ENCODE measurements around the gene LCN1.
"Not testable (repeated sequence)": the region's sequence is repeated elsewhere in the genome, so short reads cannot be mapped to it uniquely, and the experiment has no call there.

Gene LCN1

DNA sequence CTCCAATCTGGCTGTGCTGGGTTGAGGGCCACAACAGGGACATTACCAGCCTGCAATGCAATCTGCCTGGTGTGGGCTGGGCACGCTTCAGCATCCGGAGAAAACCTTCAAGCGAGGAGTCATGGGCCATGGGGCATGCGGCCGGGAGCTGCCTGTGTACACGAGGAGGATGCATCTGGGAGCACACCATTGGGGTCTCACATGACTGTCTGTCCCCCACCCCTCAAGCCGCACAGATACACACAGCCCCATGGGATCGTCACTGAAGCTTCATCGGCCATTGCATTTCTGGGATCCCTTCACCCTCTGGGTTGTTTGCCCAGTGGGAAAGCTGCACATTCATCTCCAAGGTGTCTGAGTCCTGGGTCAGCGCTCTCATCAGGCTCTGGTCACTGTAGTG is 9.9 kb downstream of the LCN1 start:
- POLR2A ChIA-PET = no interaction called here
- CTCF ChIA-PET = no interaction called here
- TF ChIP-seq, protein P1, sequence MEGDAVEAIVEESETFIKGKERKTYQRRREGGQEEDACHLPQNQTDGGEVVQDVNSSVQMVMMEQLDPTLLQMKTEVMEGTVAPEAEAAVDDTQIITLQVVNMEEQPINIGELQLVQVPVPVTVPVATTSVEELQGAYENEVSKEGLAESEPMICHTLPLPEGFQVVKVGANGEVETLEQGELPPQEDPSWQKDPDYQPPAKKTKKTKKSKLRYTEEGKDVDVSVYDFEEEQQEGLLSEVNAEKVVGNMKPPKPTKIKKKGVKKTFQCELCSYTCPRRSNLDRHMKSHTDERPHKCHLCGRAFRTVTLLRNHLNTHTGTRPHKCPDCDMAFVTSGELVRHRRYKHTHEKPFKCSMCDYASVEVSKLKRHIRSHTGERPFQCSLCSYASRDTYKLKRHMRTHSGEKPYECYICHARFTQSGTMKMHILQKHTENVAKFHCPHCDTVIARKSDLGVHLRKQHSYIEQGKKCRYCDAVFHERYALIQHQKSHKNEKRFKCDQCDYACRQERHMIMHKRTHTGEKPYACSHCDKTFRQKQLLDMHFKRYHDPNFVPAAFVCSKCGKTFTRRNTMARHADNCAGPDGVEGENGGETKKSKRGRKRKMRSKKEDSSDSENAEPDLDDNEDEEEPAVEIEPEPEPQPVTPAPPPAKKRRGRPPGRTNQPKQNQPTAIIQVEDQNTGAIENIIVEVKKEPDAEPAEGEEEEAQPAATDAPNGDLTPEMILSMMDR (IDR thresholded peaks at IDR 0.05; ENCODE audit: control extremely low read depth, extremely low read depth, low read depth, missing control alignments) = no peak
- no peak for DNase-seq (ENCODE audit: extremely low spot score)

DNA sequence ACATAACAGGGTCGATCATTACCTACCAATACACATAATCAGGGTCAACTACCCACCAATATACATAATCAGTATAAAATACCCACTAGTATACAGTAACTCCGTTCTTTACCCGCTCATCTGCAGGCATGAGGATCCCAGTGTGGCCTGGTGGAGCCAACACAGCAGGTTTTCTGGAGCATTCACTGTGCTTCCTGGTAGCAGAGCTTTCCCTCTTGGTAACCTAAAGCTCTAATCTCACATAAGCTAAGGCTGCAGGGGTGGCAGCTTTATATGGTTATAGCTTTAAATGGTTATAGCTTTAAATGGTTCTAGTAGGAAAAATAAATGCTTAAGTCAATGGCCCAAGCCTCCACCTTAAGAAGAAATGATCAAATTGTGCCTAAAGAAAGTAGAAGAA is 11.9 kb downstream of the LCN1 start:
- no peak for DNase-seq (ENCODE audit: extremely low spot score)
- ChIA-PET POLR2A (no interaction called here), CTCF (interaction anchor here (0.9 kb wide), 1 partner anchor 29 kb away, joined by 4 read pairs; no protein-coding TSS in a partner anchor)
- TF ChIP-seq, protein P1 (IDR thresholded peaks at IDR 0.05; ENCODE audit: control extremely low read depth, extremely low read depth, low read depth, missing control alignments) = no peak

DNA sequence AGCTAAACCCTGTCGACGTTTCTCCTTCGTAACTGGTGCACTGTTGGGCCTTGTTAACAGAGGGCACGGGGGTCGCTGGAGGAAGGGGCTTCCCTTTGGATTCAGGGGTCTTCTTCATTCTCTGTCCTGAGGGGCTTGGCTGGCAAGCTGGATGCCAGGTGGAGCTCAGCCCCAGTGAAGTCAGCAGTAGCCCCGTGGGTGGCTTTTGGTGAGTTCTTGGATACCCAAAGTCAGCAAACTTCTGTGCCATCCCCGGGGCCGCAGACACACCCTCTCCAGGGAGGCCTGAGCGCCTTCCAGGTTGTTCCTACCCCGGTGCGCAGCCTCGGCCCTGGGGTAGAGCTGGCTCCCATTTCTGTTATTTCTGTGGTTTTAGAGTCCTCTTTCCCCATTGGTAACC is 12.4 kb downstream of the LCN1 start:
- DNase-seq (ENCODE audit: extremely low spot score) = no peak
- ChIA-PET POLR2A (no interaction called here), CTCF (interaction anchor here (0.9 kb wide), 1 partner anchor 29 kb away, joined by 4 read pairs; no protein-coding TSS in a partner anchor)
- TF ChIP-seq, protein P1 (IDR thresholded peaks at IDR 0.05; ENCODE audit: control extremely low read depth, extremely low read depth, low read depth, missing control alignments) = no peak

DNA sequence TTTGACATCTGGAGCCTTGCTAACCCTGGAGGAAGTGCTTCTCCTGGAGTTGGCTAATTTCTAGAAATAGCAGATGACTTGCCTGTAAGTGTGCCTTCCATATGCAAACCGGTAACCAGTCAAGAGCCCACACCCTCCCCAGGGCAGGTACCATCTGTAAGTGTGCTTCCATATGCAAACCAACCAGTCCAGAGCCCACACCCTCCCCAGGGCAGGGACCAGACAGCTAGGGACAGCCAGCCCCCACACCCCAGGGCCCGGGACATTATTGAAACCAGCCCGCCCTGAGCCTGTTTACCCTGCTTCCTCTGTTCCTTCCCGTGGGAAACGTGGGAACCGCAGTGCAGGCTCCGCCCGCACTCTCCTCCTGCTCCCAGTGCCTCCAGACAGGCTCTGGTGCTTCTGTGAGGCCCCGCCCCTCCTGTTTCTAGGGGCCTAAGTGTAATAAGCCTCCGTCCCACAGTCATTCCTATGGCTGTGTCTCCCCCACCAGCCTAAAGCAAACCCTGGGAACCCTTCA is 13.0 kb downstream of the LCN1 start:
- POLR2A ChIA-PET; CTCF ChIA-PET; DNase-seq (ENCODE audit: extremely low spot score): not testable (repeated sequence)

DNA sequence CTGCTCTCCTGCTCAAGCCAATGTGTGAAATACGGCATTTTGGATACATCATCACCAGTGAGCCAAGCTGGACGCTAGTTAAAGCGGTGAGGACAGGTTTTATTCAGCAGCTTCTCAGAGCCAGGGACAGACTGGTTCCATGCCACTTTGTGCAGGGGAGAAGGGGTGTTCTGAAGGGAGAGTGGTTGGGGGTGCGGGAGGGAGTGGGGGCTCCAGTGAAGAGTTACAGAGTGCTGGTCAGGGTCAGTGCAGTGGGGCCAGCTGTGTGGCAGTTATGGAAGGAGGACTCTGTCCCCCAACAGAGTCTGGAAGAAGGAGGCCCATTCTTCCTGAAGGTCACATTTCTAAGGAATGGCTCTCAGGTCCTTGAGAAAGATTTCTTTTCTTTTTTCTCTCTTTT is 13.6 kb downstream of the LCN1 start:
- POLR2A ChIA-PET; CTCF ChIA-PET; DNase-seq (ENCODE audit: extremely low spot score): not testable (repeated sequence)

DNA sequence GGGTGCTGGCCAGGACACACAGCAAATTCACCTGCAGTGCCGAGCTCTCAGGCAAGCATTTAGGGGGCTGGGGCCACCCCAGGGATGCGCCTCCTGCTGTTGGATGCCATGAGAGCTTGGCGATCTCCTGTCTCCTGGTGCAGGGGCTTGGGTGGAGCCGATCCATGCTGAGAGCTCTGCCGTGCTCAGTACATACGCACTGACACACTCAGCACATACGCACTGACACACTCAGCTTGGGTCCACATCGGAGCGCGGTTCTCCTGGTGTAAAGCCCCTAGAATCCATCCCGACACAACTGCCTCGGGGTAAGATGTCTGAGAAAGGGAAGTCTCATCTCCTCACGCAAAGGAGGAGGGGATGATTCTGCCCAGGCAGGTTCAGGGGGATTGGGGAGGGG is 14.4 kb downstream of the LCN1 start:
- CTCF ChIA-PET, POLR2A ChIA-PET: not testable (repeated sequence)

DNA sequence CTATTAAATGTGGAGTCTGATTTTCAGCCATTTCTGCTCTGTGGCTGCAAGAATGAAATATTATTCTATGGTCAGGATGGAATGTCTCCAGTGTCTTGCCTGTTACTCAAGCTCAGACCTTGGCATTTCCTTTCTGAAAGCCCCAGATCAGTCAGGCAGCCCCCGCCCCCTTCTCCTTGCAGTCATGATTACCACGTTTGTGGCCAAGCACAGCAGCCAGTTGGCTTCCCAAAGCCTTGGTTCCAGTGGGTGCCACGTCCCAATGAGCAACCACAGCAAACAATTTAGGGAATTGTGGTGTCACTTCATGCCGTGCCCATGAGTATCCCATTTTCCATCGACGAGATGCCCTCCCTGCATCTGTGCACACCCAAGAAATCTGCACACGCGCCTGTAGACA is 15.0 kb downstream of the LCN1 start:
- ChIA-PET POLR2A (no interaction called here), CTCF (no interaction called here)
- TF ChIP-seq, protein P1 (IDR thresholded peaks at IDR 0.05; ENCODE audit: control extremely low read depth, extremely low read depth, low read depth, missing control alignments) = no peak
- DNase-seq (ENCODE audit: extremely low spot score) = no peak

More for the DNA sequence above, 14.4 kb downstream of the LCN1 start:
- not testable (repeated sequence) for DNase-seq (ENCODE audit: extremely low spot score)

DNA sequence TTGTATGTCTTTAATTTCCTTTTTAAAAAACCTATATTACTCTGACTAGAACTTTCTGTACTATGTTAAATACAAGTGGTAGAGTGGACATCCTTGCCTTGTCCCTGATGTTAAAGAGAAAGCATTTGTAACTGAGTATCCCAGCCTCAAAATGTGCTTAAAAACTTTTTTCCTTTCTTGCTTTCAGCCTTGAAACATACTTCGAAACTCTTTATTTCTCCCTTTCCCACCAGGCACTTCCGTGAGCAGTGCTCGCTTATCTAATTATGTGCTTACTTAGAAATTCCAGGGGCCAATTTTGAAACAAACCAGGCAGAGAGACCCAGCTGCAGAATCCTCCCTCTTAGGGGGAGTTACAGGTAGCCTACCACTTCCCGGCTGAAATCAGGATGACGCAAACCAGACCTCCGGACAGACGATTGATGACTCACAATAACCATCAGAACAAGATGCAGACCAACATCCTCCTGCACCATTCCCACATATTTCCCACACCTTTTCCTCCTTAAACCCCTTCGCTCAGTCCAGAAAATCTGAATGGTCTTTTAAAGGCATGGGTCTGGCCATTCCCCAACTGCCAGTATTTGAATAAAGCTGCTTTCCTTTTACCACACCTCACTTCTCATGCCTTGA is 22.1 kb downstream of the LCN1 start:
- DNase-seq (ENCODE audit: extremely low spot score); CTCF ChIA-PET; POLR2A ChIA-PET: not testable (repeated sequence)

DNA sequence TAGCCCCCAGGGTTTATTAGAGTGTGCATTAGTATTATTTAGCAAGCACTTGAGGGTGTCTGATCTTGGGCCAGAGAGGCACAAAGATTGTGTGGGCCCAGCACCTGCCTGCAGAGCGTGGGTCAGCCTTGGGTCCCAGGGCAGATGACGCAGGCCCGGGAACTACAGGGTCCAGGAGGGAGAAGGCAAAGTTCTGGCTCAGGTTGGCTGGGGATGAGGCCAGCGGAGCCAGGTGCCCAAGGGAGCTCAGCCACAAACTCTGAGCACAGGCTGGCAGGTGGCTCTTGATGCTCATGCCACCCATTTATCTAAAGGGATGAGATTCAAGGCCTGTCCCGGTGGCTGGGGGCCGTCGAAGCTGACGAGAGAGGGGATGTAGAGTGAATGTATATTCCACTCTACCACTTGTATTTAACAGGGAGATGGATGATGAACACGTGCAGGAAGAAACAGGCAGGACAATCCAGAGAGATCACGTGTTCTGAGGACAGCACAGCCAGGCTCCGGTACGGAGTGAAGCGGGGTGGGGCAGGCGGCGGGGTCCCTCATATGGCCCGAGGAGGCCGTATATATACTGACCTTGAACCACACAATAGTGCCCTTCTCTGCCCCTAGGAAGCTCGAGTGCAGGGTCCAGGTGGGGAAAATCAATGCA is 23.9 kb downstream of the LCN1 start:
- no peak for DNase-seq (ENCODE audit: extremely low spot score)
- POLR2A ChIA-PET = no interaction called here
- CTCF ChIA-PET = no interaction called here
- TF ChIP-seq, protein P1 (IDR thresholded peaks at IDR 0.05; ENCODE audit: control extremely low read depth, extremely low read depth, low read depth, missing control alignments) = no peak

DNA sequence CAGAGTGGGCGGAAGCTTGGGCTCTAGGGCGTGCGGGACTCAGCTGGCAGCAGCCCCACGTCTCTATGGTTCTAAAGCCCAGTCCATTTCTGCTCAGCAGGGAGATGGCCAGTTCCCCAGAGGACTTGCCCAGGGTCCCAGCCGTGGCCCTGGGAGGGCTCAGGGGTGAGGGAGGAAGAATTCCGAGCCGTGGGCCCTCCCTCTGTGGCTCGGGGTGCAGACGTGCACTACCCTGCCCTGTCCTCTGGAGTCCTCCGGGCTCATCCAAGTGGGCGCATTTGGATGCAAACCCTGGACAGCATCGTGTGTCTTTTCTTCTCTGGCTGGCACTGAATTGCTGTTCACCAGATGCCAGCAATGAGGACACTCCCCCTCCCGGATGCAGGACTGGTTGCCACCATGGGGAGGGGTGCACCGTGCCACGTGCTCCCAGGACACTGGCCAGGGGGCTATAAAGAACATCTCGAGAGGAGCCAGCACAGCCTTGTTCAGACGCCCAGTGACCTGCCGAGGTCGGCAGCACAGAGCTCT is 24.5 kb downstream of the LCN1 start, which contains the start of gene OBP2A:
Gene OBP2A (plus strand): TSS at position 481 of the 531 bp plus-strand sequence. CDS start 55 bp downstream, outside the sequence.
- DNase-seq (ENCODE audit: extremely low spot score); CTCF ChIA-PET; POLR2A ChIA-PET: not testable (repeated sequence)

DNA sequence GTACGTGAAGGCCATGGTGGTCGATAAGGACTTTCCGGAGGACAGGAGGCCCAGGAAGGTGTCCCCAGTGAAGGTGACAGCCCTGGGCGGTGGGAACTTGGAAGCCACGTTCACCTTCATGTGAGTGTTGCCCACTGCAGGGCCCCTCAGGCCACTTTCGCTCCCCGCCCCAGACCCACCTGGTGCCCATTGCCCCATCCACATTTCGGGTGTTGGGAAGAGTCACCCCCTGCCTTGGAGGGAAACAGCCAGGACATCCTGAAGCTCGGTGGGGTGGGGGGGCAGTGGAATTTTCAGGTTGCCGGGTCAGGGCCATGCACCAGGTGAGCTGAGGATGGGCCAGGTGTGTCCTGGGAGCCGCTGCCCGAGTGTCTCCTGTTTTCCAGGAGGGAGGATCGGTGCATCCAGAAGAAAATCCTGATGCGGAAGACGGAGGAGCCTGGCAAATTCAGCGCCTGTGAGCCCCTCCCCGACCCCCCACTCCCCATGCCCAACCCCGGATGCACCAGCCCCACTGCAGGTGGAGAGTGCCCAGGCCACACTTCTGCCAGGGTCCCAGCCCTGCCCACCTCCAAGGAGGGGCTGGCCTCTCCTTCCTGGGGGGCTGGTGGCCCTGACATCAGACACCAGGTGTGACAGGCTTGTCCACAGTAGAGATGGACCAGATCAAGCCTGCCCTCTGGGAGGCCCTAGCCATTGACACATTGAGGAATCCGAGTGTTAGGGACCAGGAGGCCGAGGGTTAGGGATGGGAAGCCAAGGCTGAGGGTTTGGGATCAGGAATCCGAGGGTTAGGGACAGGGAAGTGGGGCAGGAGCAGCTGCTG is 25.8 kb downstream of the LCN1 start:
- DNase-seq (ENCODE audit: extremely low spot score); POLR2A ChIA-PET; CTCF ChIA-PET: not testable (repeated sequence)
